ENCODE data around the gene OR9Q1. TPM values are rescaled to one million over a fixed set of nuclear protein-coding genes. Genes with fewer than 3 reads are reported as not detected.
"Not testable (repeated sequence)": the region's sequence is repeated elsewhere in the genome, so short reads cannot be mapped to it uniquely, and the experiment has no call there.

OR9Q1 gene
- total RNA-seq, 2 donors from 2014 or later, result not detected

DNA sequence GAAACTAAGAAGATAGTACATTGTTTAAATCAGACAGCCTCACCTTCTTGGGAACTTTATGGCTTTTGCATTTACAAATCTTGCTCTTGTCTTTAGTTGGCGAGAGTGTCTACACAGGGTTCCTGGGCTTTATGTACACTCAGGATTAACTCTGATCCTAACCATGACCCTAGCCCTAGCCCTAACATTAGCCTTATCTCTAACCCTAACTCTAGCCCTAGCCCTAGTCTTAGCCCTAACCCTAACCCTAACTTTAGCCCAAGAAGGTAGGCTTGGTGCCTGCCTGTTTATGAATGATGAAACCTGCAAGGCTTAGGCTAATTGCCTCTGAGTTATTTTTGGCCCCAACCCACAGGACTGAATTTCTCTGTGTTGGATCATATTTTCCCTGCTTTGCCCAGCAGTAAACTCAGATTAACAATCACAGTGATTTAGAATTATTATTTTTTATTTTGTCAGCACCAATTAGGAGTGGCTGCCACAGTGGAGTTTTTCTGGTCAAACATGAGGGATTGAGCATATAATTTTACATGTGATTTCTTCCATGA, 44.1 kb upstream of the OR9Q1 start:
- no peak overlapping the region for H3K27ac ChIP-seq
- H3K4me3 ChIP-seq, result no peak overlapping the region
- H3K36me3 ChIP-seq, result no peaks in the 10 kb centered on the region
- H3K9me3 ChIP-seq, result no peaks in the 10 kb centered on the region
- intact Hi-C loops (cut with DNase I), result no loop called here
- TF ChIP-seq, protein P1, sequence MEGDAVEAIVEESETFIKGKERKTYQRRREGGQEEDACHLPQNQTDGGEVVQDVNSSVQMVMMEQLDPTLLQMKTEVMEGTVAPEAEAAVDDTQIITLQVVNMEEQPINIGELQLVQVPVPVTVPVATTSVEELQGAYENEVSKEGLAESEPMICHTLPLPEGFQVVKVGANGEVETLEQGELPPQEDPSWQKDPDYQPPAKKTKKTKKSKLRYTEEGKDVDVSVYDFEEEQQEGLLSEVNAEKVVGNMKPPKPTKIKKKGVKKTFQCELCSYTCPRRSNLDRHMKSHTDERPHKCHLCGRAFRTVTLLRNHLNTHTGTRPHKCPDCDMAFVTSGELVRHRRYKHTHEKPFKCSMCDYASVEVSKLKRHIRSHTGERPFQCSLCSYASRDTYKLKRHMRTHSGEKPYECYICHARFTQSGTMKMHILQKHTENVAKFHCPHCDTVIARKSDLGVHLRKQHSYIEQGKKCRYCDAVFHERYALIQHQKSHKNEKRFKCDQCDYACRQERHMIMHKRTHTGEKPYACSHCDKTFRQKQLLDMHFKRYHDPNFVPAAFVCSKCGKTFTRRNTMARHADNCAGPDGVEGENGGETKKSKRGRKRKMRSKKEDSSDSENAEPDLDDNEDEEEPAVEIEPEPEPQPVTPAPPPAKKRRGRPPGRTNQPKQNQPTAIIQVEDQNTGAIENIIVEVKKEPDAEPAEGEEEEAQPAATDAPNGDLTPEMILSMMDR (IDR thresholded peaks at IDR 0.05), result no peak
- no peaks in the 10 kb centered on the region for H3K27me3 ChIP-seq
- no peak overlapping the region for H3K9ac ChIP-seq (ENCODE audit: low read depth in 2 of 2, low read length in 2 of 2)
- no peak for DNase-seq
- no peaks in the 10 kb centered on the region for H3K4me1 ChIP-seq

DNA sequence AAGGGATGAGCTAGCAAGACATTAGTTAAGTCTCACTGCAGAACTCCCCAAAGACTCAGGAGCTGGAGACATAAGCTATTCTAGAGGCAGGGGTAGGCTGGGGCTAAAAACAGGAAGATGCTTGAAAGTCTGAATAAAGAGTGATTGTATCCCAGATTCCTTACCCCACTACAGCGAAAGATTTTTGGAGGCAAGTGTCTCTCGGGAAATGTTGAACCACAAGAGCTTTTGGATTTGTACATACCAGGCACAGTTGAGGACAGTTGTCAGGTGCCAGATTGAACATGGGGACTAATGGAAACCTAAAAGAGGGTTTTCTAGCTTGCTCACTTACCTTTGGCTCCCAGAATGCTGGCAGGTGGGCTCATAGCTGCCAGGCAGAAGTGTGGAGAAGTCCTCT, 43.5 kb upstream of the OR9Q1 start:
- DNase-seq, result no peak
- Histone ChIP-seq H3K27ac (no peak overlapping the region), H3K9me3 (no peaks in the 10 kb centered on the region), H3K27me3 (no peaks in the 10 kb centered on the region), H3K9ac (ENCODE audit: low read depth in 2 of 2, low read length in 2 of 2) (no peak overlapping the region), H3K36me3 (no peaks in the 10 kb centered on the region), H3K4me3 (no peak overlapping the region), H3K4me1 (no peaks in the 10 kb centered on the region)
- TF ChIP-seq, protein P1 (IDR thresholded peaks at IDR 0.05), result no peak
- intact Hi-C loops (cut with DNase I), result no loop called here

DNA sequence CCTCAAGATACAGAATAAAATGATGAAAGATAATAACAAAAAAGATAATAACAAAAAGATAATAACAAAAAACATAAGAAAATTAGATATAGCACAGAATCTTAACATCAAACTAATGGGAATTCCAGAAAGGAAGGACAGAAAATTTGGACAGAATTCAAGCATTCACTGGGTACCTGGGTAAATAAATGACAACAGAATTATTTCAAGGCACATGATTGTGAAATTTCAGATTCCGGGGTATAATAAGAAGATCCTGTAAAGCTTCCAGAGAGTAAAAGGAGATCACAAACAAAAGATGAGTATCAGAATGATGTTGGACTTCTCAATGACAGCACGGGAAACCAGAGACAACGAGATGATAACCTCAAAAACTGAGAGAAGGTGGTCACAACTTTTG, 42.1 kb upstream of the OR9Q1 start:
- H3K9me3 ChIP-seq, result no peaks in the 10 kb centered on the region
- TF ChIP-seq, protein P1 (IDR thresholded peaks at IDR 0.05), result no peak
- H3K4me1 ChIP-seq, result no peaks in the 10 kb centered on the region
- H3K4me3 ChIP-seq, result no peak overlapping the region
- H3K27me3 ChIP-seq, result no peaks in the 10 kb centered on the region
- intact Hi-C loops (cut with DNase I), result no loop called here
- H3K9ac ChIP-seq (ENCODE audit: low read depth in 2 of 2, low read length in 2 of 2), result no peak overlapping the region
- H3K27ac ChIP-seq, result no peak overlapping the region
- no peak for DNase-seq
- no peaks in the 10 kb centered on the region for H3K36me3 ChIP-seq

DNA sequence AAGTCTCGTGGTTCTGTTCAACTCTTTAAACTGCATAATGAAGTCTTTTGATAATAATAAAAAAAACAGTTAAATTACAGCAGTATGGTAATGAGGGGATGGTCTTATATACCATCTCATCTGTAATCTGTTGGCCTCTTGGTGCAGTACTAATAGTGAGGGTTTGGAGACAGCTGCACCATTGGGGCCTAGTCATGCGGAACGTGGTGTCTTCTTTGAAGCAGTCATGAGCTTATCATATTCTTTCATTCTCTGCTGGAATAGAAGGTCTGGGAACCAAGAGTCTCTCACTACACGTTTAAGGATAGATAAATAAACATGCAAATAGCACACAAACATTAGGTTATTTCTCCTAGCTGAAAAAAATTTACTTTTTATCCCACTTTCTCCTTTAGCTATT, 40.9 kb upstream of the OR9Q1 start:
- Histone ChIP-seq H3K9me3 (no peaks in the 10 kb centered on the region), H3K36me3 (no peaks in the 10 kb centered on the region), H3K9ac (ENCODE audit: low read depth in 2 of 2, low read length in 2 of 2) (no peak overlapping the region), H3K4me1 (no peaks in the 10 kb centered on the region), H3K27me3 (no peaks in the 10 kb centered on the region), H3K4me3 (no peak overlapping the region), H3K27ac (no peak overlapping the region)
- intact Hi-C loops (cut with DNase I), result no loop called here
- DNase-seq, result no peak
- TF ChIP-seq, protein P1 (IDR thresholded peaks at IDR 0.05), result no peak

DNA sequence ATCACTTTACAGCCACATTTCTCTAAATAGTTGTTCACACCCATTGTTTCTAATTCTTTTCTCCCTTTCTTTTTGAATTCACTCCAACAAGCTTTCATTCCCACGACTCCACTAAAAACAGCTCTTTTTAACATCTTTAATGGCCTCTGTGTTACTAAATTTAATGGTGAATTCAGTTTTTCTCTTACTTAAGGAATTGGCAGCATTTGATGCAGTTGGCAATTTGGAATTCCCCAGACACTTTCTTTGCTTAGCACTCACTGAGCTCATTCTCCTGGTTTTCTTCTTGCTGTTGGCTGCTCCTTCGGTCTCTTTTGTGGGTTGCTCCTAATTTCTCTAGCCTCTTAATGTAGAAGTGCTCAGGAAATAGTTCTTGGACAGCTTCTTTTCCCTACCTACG, 40.5 kb upstream of the OR9Q1 start:
- DNase-seq, result no peak
- H3K4me3 ChIP-seq, result no peak overlapping the region
- H3K36me3 ChIP-seq, result no peaks in the 10 kb centered on the region
- no peaks in the 10 kb centered on the region for H3K9me3 ChIP-seq
- H3K4me1 ChIP-seq, result no peaks in the 10 kb centered on the region
- intact Hi-C loops (cut with DNase I), result no loop called here
- no peaks in the 10 kb centered on the region for H3K27me3 ChIP-seq
- H3K27ac ChIP-seq, result no peak overlapping the region
- H3K9ac ChIP-seq (ENCODE audit: low read depth in 2 of 2, low read length in 2 of 2), result no peak overlapping the region
- TF ChIP-seq, protein P1 (IDR thresholded peaks at IDR 0.05), result no peak

DNA sequence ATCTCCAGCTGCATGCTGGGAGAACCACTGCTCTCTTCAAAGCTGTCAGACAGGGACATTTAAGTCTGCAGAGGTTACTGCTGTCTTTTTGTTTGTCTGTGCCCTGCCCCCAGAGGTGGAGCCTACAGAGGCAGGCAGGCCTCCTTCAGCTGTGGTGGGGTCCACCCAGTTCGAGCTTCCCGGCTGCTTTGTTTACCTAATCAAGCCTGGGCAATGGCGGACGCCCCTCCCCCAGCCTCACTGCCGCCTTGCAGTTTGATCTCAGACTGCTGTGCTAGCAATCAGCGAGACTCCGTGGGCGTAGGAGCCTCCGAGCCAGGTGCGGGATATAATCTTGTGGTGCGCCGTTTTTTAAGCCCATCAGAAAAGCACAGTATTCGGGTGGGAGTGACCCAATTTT, 24.2 kb upstream of the OR9Q1 start:
- H3K27ac ChIP-seq; intact Hi-C loops (cut with DNase I); DNase-seq; H3K36me3 ChIP-seq; H3K27me3 ChIP-seq; H3K4me1 ChIP-seq; H3K4me3 ChIP-seq; H3K9me3 ChIP-seq; H3K9ac ChIP-seq (ENCODE audit: low read depth in 2 of 2, low read length in 2 of 2): not testable (repeated sequence)

DNA sequence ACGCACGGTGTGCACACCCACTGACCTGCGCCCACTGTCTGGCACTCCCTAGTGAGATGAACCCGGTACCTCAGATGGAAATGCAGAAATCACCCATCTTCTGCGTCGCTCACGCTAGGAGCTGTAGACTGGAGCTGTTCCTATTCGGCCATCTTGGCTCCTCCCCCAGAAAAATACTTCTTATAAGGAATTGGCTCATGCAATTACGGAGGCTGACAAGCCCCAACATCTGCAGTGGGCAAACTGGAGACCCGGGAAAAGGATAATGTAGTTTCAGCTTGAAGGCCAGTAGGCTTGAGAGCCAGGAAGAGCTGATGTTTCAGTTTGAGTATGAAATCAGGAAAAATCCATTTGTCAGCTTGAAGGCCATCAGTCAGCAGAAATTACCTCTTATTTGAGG, 23.7 kb upstream of the OR9Q1 start:
- H3K9me3 ChIP-seq; H3K27ac ChIP-seq; H3K4me1 ChIP-seq; DNase-seq; H3K27me3 ChIP-seq; intact Hi-C loops (cut with DNase I); H3K4me3 ChIP-seq; H3K36me3 ChIP-seq; H3K9ac ChIP-seq (ENCODE audit: low read depth in 2 of 2, low read length in 2 of 2): not testable (repeated sequence)

Measured in colonic mucosa (tissue), 4 donors.